HUES64 (cell line): ENCODE results near the gene USP6NL.
"Not testable (repeated sequence)": the region's sequence is repeated elsewhere in the genome, so short reads cannot be mapped to it uniquely, and the experiment has no call there.

Source experiments
- H3K27ac ChIP-seq: 2 replicates; pipeline ENCODE4 v1.7.0; 2013; ENCODE audit warnings: low read depth, low read length, inconsistent platforms
- H3K27me3 ChIP-seq: 2 replicates; pipeline ENCODE4 v1.6.1; 2013; ENCODE audit warnings: mild to moderate bottlenecking, low read length; ENCODE audit not compliant: insufficient read depth
- H3K36me3 ChIP-seq: 2 replicates; pipeline ENCODE4 v1.6.1; 2013; ENCODE audit warnings: mild to moderate bottlenecking, low read length; ENCODE audit not compliant: insufficient read depth
- H3K4me1 ChIP-seq: 2 replicates; pipeline ENCODE4 v1.6.1; 2013; ENCODE audit warnings: mild to moderate bottlenecking, low read length, moderate library complexity; ENCODE audit not compliant: insufficient read depth
- H3K4me3 ChIP-seq: 2 replicates; pipeline ENCODE4 v1.5.1; 2013; ENCODE audit warnings: mild to moderate bottlenecking, low read length, moderate library complexity
- H3K9ac ChIP-seq: 2 replicates; pipeline ENCODE4 v1.6.1; 2013; ENCODE audit warnings: mild to moderate bottlenecking, low read depth, low read length
- H3K9me3 ChIP-seq: 2 replicates; pipeline ENCODE4 v1.6.1; 2013; ENCODE audit warnings: low read depth, low read length; ENCODE audit not compliant: insufficient read depth
- WGBS: fragments of 150-250, 120-280 bp; methylation state at CpG from one replicate; pipeline ENCODE4 v1.1.7; 2013; ENCODE audit warnings: missing lambda C conversion rate; 5-methylcytosine and 5-hydroxymethylcytosine counted together

USP6NL gene

GRCh38 chr10:11639362-11639761 is 27.9 kb upstream of the USP6NL start:
- no peak overlapping the region for H3K4me3 ChIP-seq
- H3K9ac ChIP-seq, result no peak overlapping the region
- no peaks in the 10 kb centered on the region for H3K4me1 ChIP-seq
- H3K27ac ChIP-seq, result no peak overlapping the region
- 95% methylated on average over 3 of the region's 3 CpGs for WGBS
- no peaks in the 10 kb centered on the region for H3K9me3 ChIP-seq
- no peaks in the 10 kb centered on the region for H3K27me3 ChIP-seq
- no peaks in the 10 kb centered on the region for H3K36me3 ChIP-seq

- no peak overlapping the region for H3K4me3 ChIP-seq
- H3K27ac ChIP-seq, result no peak overlapping the region
- WGBS, result 92% methylated on average over 5 of the region's 6 CpGs
- no peaks in the 10 kb centered on the region for H3K27me3 ChIP-seq
- H3K9me3 ChIP-seq, result no peaks in the 10 kb centered on the region
- no peaks in the 10 kb centered on the region for H3K4me1 ChIP-seq
- no peak overlapping the region for H3K9ac ChIP-seq
- no peaks in the 10 kb centered on the region for H3K36me3 ChIP-seq
Measured at GRCh38 chr10:11638055-11638698, 26.7 kb upstream of the USP6NL start.

- Histone ChIP-seq H3K4me1 (no peaks in the 10 kb centered on the region), H3K36me3 (no peaks in the 10 kb centered on the region), H3K27me3 (no peaks in the 10 kb centered on the region), H3K9ac (no peak overlapping the region), H3K4me3 (no peak overlapping the region), H3K27ac (no peak overlapping the region), H3K9me3 (no peaks in the 10 kb centered on the region)
- 89% methylated on average over 4 of the region's 4 CpGs for WGBS
Measured at GRCh38 chr10:11636697-11637303, 25.4 kb upstream of the USP6NL start.

- Histone ChIP-seq H3K27me3 (no peaks in the 10 kb centered on the region), H3K4me1 (no peaks in the 10 kb centered on the region), H3K27ac (no peak overlapping the region), H3K9ac (no peak overlapping the region), H3K4me3 (no peak overlapping the region), H3K9me3 (no peaks in the 10 kb centered on the region), H3K36me3 (no peaks in the 10 kb centered on the region)
- 94% methylated on average over 6 of the region's 8 CpGs for WGBS
Measured at GRCh38 chr10:11631890-11632587, 20.6 kb upstream of the USP6NL start.

DNA sequence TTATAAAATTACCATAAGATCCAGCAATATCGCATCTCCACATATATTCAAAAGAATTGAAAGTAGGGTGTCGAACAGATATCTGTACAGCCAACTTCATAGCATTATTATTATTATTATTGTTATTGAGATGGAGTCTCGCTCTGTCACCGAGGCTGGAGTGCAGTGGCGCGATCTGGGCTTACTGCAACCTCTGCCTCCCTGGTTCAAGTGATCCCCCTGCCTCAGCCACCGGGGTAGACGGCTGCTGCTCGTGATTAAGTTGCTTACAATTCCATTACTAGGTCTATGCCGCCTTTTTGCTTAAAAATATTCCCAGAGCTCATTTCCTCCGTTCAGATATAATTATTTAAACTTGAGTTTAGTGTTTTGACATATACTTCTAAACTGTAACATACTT is 19.8 kb upstream of the USP6NL start:
- no peak overlapping the region for H3K27ac ChIP-seq
- no peaks in the 10 kb centered on the region for H3K4me1 ChIP-seq
- H3K9me3 ChIP-seq, result no peaks in the 10 kb centered on the region
- no peaks in the 10 kb centered on the region for H3K36me3 ChIP-seq
- H3K4me3 ChIP-seq, result no peak overlapping the region
- H3K9ac ChIP-seq, result no peak overlapping the region
- no peaks in the 10 kb centered on the region for H3K27me3 ChIP-seq
- WGBS, result 92% methylated on average over 8 of the region's 11 CpGs

DNA sequence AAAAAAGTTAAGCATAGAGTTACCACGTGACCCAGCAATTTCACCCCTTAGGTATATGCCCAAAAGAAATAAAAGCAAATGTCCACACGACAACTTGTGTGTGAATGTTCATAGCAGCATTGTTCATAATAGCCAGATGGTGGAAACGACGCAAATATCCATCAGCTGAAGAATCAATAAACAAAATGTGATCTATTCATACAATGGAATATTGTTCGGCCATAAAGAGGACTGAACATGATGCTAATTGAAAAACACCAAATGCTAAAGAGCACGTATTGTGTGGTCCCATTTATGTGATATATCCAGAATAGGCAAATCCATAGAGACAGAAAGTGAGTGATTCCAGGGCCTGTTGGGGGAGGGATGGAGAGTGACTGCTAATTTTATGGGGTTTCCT is 18.3 kb upstream of the USP6NL start:
- no peak overlapping the region for H3K9ac ChIP-seq
- H3K27ac ChIP-seq, result no peak overlapping the region
- no peaks in the 10 kb centered on the region for H3K9me3 ChIP-seq
- no peak overlapping the region for H3K4me3 ChIP-seq
- WGBS, result 98% methylated on average over 6 of the region's 6 CpGs
- H3K36me3 ChIP-seq, result no peaks in the 10 kb centered on the region
- no peaks in the 10 kb centered on the region for H3K4me1 ChIP-seq
- no peaks in the 10 kb centered on the region for H3K27me3 ChIP-seq

DNA sequence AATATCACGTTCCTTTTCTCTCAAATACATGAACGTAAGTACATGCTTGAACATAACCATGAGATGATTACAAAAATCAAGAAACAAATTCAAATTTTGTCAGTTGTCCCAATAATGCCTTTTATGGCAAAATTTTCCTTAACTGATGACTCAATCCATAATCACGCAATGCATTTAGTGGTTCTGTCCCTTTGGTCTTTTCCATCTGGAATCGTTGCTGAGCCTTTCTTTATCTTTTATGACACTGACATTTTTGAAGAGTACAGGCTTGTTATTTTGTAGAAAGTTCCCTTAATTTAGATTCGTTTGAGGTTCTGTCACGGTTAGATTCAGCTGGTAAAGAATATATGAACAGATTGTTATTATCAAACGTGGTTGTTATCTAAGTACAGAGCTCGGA is 16.5 kb upstream of the USP6NL start:
- H3K36me3 ChIP-seq, H3K4me1 ChIP-seq, H3K27me3 ChIP-seq, H3K9me3 ChIP-seq, H3K9ac ChIP-seq, H3K4me3 ChIP-seq, H3K27ac ChIP-seq: not testable (repeated sequence)
- WGBS, result 95% methylated on average over 6 of the region's 8 CpGs

GRCh38 chr10:11626071-11626470 is 14.6 kb upstream of the USP6NL start:
- Histone ChIP-seq H3K27me3 (no peaks in the 10 kb centered on the region), H3K9me3 (no peaks in the 10 kb centered on the region), H3K4me1 (no peaks in the 10 kb centered on the region), H3K36me3 (no peaks in the 10 kb centered on the region), H3K9ac (no peak overlapping the region), H3K27ac (no peak overlapping the region), H3K4me3 (no peak overlapping the region)
- WGBS, result 93% methylated on average over 3 of the region's 3 CpGs

- Histone ChIP-seq H3K9me3 (no peaks in the 10 kb centered on the region), H3K4me1 (no peaks in the 10 kb centered on the region), H3K9ac (no peak overlapping the region), H3K27ac (no peak overlapping the region), H3K27me3 (no peaks in the 10 kb centered on the region), H3K36me3 (no peaks in the 10 kb centered on the region), H3K4me3 (no peak overlapping the region)
- 92% methylated on average over 9 of the region's 9 CpGs for WGBS
Measured at GRCh38 chr10:11625019-11625735, 13.7 kb upstream of the USP6NL start.

GRCh38 chr10:11617233-11617632 is 5.8 kb upstream of the USP6NL start:
- no peak overlapping the region for H3K9ac ChIP-seq
- H3K36me3 ChIP-seq, result no peaks in the 10 kb centered on the region
- no peak overlapping the region for H3K27ac ChIP-seq
- no peak overlapping the region for H3K4me3 ChIP-seq
- no peaks in the 10 kb centered on the region for H3K9me3 ChIP-seq
- peaks cover 8% of the 10 kb centered on the region for H3K27me3 ChIP-seq
- H3K4me1 ChIP-seq, result peaks cover 3% of the 10 kb centered on the region; the same call in 1 of the 2 replicates

GRCh38 chr10:11616021-11616420 is 4.6 kb upstream of the USP6NL start:
- Histone ChIP-seq H3K4me3 (no peak overlapping the region), H3K9ac (no peak overlapping the region), H3K4me1 (peaks cover 3% of the 10 kb centered on the region; the same call in 1 of the 2 replicates), H3K9me3 (no peaks in the 10 kb centered on the region), H3K36me3 (no peaks in the 10 kb centered on the region), H3K27ac (no peak overlapping the region), H3K27me3 (peaks cover 12% of the 10 kb centered on the region)
- 92% methylated on average over 5 of the region's 5 CpGs for WGBS
